ENCODE results near the gene ATP9B.

The ATP9B gene

GRCh38 chr18:79068937-79069716 lies at the start of gene ATP9B:
Gene ATP9B, plus strand, starts transcription at chr18:79069394. Its CDS starts 17 bp downstream, at chr18:79069411.
- peak; percentile 97 to 99 (median 98) for DNase-seq (ENCODE audit: low read depth in 3 of 3)

- no peak for DNase-seq (ENCODE audit: low read depth in 3 of 3)
Measured at GRCh38 chr18:79019881-79020280, 49.3 kb upstream of the ATP9B start.

GRCh38 chr18:79022603-79023002 lies 46.6 kb upstream of the ATP9B start:
- no peak for DNase-seq (ENCODE audit: low read depth in 3 of 3)

GRCh38 chr18:79026491-79026890 lies 42.7 kb upstream of the ATP9B start:
- DNase-seq (ENCODE audit: low read depth in 3 of 3), result no peak

- no peak for DNase-seq (ENCODE audit: low read depth in 3 of 3)
Measured at GRCh38 chr18:79030680-79031079, 38.5 kb upstream of the ATP9B start.

GRCh38 chr18:79042276-79042675 lies 26.9 kb upstream of the ATP9B start:
- DNase-seq (ENCODE audit: low read depth in 3 of 3), result no peak

- no peak for DNase-seq (ENCODE audit: low read depth in 3 of 3)
Measured at GRCh38 chr18:79043288-79043687, 25.9 kb upstream of the ATP9B start.

GRCh38 chr18:79046522-79046921 lies 22.7 kb upstream of the ATP9B start:
- DNase-seq (ENCODE audit: low read depth in 3 of 3), result no peak

- no peak for DNase-seq (ENCODE audit: low read depth in 3 of 3)
Measured at GRCh38 chr18:79047556-79048244, 21.5 kb upstream of the ATP9B start.

GRCh38 chr18:79048245-79048632 lies 21.0 kb upstream of the ATP9B start:
- DNase-seq (ENCODE audit: low read depth in 3 of 3), result no peak

- DNase-seq (ENCODE audit: low read depth in 3 of 3), result no peak
Measured at GRCh38 chr18:79049506-79049905, 19.7 kb upstream of the ATP9B start.

GRCh38 chr18:79050005-79050404 lies 19.2 kb upstream of the ATP9B start:
- no peak for DNase-seq (ENCODE audit: low read depth in 3 of 3)

- no peak for DNase-seq (ENCODE audit: low read depth in 3 of 3)
Measured at GRCh38 chr18:79056827-79057367, 12.3 kb upstream of the ATP9B start.

- DNase-seq (ENCODE audit: low read depth in 3 of 3), result no peak
Measured at GRCh38 chr18:79058007-79058406, 11.2 kb upstream of the ATP9B start.

GRCh38 chr18:79062806-79063205 lies 6.4 kb upstream of the ATP9B start:
- no peak for DNase-seq (ENCODE audit: low read depth in 3 of 3)

- no peak for DNase-seq (ENCODE audit: low read depth in 3 of 3)
Measured at GRCh38 chr18:79064228-79064627, 5.0 kb upstream of the ATP9B start.

GRCh38 chr18:79065802-79066201 lies 3.4 kb upstream of the ATP9B start:
- DNase-seq (ENCODE audit: low read depth in 3 of 3), result no peak

- no peak for DNase-seq (ENCODE audit: low read depth in 3 of 3)
Measured at GRCh38 chr18:79067611-79068010, 1.6 kb upstream of the ATP9B start.

- peak in 2 of 3 donors; percentile 3 to 19 for DNase-seq (ENCODE audit: low read depth in 3 of 3)
Measured at GRCh38 chr18:79068341-79068936, 755 bp upstream of the ATP9B start.

GRCh38 chr18:79069717-79070151 lies 540 bp downstream of the ATP9B start:
- no peak for DNase-seq (ENCODE audit: low read depth in 3 of 3)

GRCh38 chr18:79070486-79070885 lies 1.3 kb downstream of the ATP9B start:
- no peak for DNase-seq (ENCODE audit: low read depth in 3 of 3)

- no peak for DNase-seq (ENCODE audit: low read depth in 3 of 3)
Measured at GRCh38 chr18:79071037-79071436, 1.8 kb downstream of the ATP9B start.
